GM21723 (cell line): Measurements from ENCODE around the gene CYP1A1.

Source experiments
- ATAC-seq: cut with Tn5 transposase; IDR thresholded peaks from one replicate; pipeline ENCODE4 v1.9.1; 2021; ENCODE audit warnings: mild to moderate bottlenecking, moderate library complexity; ENCODE audit not compliant: unreplicated experiment

Gene CYP1A1

GRCh38 chr15:74696398-74696729 is 29.0 kb downstream of the CYP1A1 start:
- peak; percentile 22 for ATAC-seq

- peak; percentile 91 for ATAC-seq
Measured at GRCh38 chr15:74695597-74696397, 29.5 kb downstream of the CYP1A1 start, which contains the start of gene EDC3. TSS of gene EDC3 (minus strand) at chr15:74696024. CDS start at chr15:74675124, 20,900 bp downstream.

GRCh38 chr15:74692327-74692726 is 33.0 kb downstream of the CYP1A1 start:
- no peak for ATAC-seq

- ATAC-seq = no peak
Measured at GRCh38 chr15:74683758-74684157, 41.6 kb downstream of the CYP1A1 start.

- no peak for ATAC-seq
Measured at GRCh38 chr15:74682954-74683353, 42.4 kb downstream of the CYP1A1 start.

GRCh38 chr15:74680456-74680855 is 44.9 kb downstream of the CYP1A1 start:
- ATAC-seq = no peak

- no peak for ATAC-seq
Measured at GRCh38 chr15:74676801-74677200, 48.5 kb downstream of the CYP1A1 start.

GRCh38 chr15:74674161-74674560 is 51.2 kb downstream of the CYP1A1 start:
- ATAC-seq = no peak

- ATAC-seq = no peak
Measured at GRCh38 chr15:74669627-74670026, 55.7 kb downstream of the CYP1A1 start.
